ENCODE data around the gene LRRC4C.

Gene LRRC4C

GRCh38 chr11:40842750-40843339, 616.6 kb downstream of the LRRC4C start:
- no peak for DNase-seq

DNA sequence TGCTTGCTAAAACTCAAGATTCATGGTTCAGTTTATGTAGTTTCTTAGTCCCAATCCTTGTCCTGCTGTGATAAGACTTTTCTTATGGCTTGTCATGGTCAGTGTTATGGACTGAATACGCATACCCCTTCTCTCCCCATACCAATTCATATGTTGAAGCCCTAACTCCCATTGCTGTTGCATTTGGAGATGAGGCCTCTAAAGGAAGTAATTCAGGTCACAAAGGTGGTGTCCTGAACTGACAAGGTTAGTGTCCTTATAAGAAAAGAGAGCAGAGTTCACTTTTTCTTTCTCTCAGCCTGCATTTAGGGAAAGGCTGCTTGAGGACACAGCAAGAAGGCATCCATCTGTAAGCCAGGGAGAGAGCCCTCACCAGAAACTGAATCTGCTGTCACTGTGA, 618.2 kb downstream of the LRRC4C start:
- DNase-seq = no peak

- DNase-seq = no peak
These were observed 621.2 kb downstream of the LRRC4C start for GRCh38 chr11:40838181-40838683.

- no peak for DNase-seq
These were observed 632.3 kb downstream of the LRRC4C start for GRCh38 chr11:40827116-40827515.

DNA sequence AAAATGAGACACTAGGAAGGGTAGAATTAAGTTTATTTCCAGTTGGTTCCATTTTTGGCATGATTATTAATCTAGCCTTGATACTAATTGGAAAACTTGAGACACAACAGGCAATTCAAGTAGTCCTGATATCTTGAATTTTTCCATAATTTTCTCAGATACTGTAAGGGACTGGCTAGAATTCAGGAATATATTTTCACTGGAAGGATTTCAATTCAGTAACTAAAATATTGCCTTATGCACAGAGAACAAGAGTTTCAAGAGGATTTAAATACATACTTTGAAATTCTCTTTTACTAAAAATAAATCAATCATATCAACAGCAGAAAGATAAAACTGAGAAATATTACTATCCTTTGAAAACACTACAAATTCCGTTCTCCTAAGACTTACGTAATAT, 632.9 kb downstream of the LRRC4C start:
- no peak for DNase-seq

DNA sequence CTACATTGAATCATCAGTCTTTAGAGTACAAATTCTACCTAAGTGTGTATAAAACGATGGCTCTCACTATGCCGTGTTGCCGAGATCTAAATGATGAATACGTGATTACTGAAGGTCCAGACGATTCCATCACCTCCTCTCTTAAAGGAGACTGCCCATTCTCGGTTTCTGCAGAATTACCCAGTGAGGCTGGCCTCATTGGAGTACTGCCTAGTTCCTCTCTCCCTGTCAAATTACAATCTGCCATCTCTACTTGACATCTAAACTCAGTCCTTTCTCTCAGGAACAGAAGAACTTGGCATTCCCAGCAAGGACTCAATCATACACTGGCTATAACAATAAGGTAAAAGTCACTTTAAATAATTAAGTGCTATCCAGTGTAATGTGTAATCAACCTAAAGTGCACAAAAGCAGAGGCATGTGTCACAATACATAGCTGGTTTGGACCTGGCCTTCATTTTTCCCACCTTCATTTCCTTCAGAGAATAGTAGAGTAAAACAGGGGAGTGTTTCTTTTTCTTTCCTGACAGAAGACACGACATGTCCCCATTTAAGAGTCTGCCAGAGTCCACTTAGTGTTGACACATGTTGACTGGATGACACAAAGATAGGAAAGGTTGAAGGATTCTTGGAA, 634.1 kb downstream of the LRRC4C start:
- DNase-seq = no peak

- DNase-seq = no peak
These were observed 640.2 kb downstream of the LRRC4C start for GRCh38 chr11:40819230-40819629.

DNA sequence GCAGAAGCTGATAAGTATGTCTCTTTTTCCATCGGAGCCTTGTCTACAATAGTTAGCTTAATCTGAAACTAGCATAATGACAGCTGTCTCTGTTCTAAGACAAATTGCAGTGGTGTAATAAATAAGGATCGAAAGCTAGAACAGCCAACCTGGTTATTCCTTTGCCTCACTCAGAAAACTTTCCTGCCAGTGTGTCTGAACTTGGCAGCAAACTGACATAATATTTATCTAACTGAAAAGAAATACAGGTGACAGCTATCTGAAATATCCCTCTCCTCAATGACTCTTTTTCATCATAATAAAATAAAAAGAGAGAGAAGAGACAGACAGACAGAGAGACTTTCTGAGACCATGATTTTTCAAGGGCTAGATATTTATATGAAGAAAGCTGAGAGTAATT, 642.5 kb downstream of the LRRC4C start:
- no peak for DNase-seq

DNA sequence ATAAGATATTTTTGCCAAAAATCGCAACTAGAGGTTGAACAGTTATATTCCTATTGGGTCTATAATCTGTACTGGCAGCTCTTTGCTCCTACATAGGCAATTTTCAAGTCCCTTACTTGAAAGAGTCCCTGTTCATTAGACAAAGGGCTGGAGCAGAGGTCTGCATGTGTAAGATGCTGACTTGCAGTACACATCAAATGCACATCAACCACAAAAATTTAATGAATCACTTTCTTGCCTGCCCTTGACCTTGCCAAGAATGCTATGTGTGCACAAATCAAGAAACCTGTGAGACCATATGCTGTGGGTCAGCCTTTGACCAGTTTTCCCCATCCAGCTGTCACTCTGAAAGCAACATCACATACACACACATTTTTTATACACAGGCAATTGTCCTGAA, 661.5 kb downstream of the LRRC4C start:
- no peak for DNase-seq

- no peak for DNase-seq
These were observed 672.2 kb downstream of the LRRC4C start for GRCh38 chr11:40787224-40787623.

DNA sequence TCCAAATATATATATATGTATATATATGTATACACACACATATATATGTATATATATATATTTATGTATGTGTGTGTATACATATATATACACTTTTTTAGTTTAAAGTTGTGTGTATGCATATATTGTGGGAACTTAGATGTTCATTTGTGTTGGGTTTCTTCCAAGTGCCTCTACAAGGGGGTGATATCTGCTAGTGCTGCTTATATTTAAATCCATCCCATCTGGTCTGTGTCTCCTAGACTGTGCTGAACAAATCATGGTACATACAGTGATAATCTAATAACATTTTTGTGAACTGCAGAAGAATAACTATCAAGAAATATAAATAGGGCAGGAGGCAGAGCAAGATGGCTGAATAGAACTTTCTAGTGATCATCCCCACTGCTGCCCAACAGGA, 696.4 kb downstream of the LRRC4C start:
- no peak for DNase-seq

GRCh38 chr11:40759341-40759740, 700.1 kb downstream of the LRRC4C start:
- DNase-seq = no peak

GRCh38 chr11:40754297-40754696, 705.2 kb downstream of the LRRC4C start:
- no peak for DNase-seq

DNA sequence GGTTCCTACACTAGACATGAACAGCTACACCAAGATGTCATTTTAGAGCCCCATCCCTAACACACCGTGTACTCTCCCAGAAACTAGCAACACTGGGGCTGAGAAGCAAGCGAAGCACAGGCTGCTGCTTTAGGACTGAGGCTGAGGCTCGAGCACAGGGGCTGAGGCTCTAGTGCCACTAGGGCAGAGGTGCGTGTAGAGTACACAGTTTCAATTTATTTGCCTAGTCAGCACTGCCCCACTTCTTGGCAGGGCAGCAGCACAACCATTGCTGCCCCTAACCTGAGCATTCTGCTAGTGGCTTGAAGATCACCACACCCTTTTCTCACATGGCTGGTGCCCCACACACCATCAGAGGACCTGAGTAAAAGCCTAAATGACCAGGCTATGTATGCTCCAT, 713.2 kb downstream of the LRRC4C start:
- DNase-seq = no peak

- no peak for DNase-seq
These were observed 727.3 kb downstream of the LRRC4C start for GRCh38 chr11:40732132-40732531.

- DNase-seq = peak; percentile 31
These were observed 737.2 kb downstream of the LRRC4C start for GRCh38 chr11:40722179-40722795.

- no peak for DNase-seq
These were observed 742.9 kb downstream of the LRRC4C start for GRCh38 chr11:40716344-40717130.

GRCh38 chr11:40713083-40713482, 746.4 kb downstream of the LRRC4C start:
- no peak for DNase-seq

DNA sequence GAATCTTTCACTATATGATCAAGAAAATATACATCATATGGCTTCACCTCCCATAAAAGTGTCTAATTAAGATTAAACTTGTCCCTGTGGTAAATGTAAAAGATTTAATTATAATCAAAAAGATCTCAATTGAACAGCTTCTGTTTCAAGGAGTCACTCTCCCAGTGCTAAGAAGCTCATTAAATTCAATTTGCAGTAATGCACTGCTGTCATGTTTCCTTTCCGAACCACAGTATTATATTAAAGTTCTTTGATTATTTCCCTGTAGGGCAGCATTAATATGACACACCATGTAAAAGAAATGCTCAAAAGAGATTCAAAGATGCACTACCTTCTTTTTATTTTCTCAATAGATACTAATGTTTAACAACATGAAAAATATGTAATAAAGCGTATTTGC, 758.4 kb downstream of the LRRC4C start:
- no peak for DNase-seq

DNA sequence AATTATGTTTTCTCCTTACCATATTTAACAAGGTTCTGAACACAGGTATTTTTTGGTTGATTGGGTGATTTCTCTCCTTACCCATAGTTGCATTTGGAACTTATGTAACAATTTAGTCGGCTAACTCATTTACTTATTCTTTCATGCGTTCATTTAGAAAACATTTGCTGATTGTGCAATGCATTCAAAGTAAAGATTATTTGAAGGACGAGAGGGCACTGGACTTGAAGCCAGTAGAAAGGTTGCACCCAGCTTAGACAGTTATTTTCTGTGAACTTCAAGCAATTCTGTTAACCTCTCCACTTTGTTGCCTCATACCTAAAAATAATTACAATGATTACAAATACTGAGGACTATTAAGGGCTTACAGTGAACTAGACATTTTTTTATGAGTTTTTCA, 769.6 kb downstream of the LRRC4C start:
- no peak for DNase-seq

DNA sequence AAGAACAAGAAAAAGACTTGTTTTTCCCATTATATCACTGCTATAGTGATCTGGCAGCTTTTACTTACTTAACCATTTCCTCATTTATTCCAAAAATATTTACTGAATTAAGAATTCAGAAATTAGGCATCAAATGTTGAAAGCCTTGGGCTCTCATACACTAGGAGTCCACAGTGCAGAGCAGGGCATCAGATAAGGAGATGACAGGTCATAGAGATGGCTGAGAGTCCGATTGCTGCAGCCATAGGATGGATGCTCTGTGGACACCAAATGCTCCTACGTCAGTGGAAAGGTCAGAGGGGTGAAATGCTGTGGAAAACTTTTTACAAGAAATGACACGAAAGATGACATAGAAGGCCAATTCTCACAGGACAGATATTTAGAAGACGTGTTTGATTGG, 771.1 kb downstream of the LRRC4C start:
- DNase-seq = no peak

GRCh38 chr11:40686765-40687164, 772.7 kb downstream of the LRRC4C start:
- no peak for DNase-seq

- DNase-seq = no peak
These were observed 776.4 kb downstream of the LRRC4C start for GRCh38 chr11:40683010-40683409.

DNA sequence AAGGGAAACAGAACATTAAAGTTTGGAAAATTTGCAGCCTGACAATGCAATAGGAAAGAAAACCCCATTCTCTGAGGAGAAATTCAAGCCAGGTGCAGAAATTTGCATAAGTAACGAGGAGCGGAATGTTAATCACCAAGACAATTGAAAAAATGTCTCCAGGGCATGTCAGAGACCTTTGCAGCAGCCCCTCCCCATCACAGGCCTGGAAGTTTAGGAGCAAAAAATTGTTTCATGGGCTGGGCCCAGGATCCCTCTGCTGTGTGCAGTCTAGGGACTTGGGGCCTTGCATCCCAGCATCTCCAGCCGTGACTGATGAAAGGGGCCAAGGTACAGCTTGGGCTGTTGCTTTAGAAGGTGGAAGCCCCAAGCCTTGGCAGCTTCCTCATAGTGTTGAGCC, 780.2 kb downstream of the LRRC4C start:
- DNase-seq = no peak
